Measurements from ENCODE around the gene SLC15A5.

DNA sequence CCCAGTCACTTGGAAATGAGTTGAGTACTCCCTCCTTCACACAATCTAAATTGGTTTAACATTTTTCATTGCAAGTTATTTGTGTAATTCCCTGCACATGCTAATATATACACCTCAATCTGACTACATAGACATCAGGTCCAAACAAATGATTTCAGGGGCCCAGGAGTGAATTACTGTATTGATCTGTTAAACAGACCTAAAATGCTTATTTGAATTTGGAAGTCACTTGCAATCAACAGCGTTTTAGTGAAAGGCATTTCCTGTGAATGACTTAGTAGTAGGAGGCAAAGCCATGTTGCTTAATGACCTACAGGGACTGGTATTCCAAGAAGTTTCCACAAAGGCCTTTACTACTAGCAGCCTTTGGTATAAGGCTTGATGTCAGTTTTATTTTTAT, 22.6 kb upstream of the SLC15A5 start:
- TF ChIP-seq, protein P1, sequence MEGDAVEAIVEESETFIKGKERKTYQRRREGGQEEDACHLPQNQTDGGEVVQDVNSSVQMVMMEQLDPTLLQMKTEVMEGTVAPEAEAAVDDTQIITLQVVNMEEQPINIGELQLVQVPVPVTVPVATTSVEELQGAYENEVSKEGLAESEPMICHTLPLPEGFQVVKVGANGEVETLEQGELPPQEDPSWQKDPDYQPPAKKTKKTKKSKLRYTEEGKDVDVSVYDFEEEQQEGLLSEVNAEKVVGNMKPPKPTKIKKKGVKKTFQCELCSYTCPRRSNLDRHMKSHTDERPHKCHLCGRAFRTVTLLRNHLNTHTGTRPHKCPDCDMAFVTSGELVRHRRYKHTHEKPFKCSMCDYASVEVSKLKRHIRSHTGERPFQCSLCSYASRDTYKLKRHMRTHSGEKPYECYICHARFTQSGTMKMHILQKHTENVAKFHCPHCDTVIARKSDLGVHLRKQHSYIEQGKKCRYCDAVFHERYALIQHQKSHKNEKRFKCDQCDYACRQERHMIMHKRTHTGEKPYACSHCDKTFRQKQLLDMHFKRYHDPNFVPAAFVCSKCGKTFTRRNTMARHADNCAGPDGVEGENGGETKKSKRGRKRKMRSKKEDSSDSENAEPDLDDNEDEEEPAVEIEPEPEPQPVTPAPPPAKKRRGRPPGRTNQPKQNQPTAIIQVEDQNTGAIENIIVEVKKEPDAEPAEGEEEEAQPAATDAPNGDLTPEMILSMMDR (IDR thresholded peaks at IDR 0.05): no peak
- no peak for TF ChIP-seq EP300 (IDR thresholded peaks at IDR 0.05)
